GM18861 (cell line): ENCODE data around the gene FHIT.

ENCODE experiments used
- ATAC-seq: cut with Tn5 transposase; IDR thresholded peaks from one replicate; pipeline ENCODE4 v1.9.1; 2021; ENCODE audit not compliant: unreplicated experiment

Gene FHIT

GRCh38 chr3:61172684-61173083 is 78.6 kb downstream of the FHIT start:
- peak; percentile 64 for ATAC-seq

GRCh38 chr3:61172203-61172602 is 79.0 kb downstream of the FHIT start:
- no peak for ATAC-seq

- no peak for ATAC-seq
Observed at GRCh38 chr3:61169621-61170251, 81.5 kb downstream of the FHIT start.

- ATAC-seq: no peak
Observed at GRCh38 chr3:61168286-61168685, 83.0 kb downstream of the FHIT start.

- ATAC-seq: no peak
Observed at GRCh38 chr3:61162965-61163364, 88.3 kb downstream of the FHIT start.

- no peak for ATAC-seq
Observed at GRCh38 chr3:61158667-61159066, 92.6 kb downstream of the FHIT start.

GRCh38 chr3:61158216-61158615 is 93.0 kb downstream of the FHIT start:
- no peak for ATAC-seq

- peak; percentile 81 for ATAC-seq
Observed at GRCh38 chr3:61157414-61157813, 93.8 kb downstream of the FHIT start.

GRCh38 chr3:61155701-61156292 is 95.5 kb downstream of the FHIT start:
- ATAC-seq: no peak

- ATAC-seq: no peak
Observed at GRCh38 chr3:61154457-61155198, 96.6 kb downstream of the FHIT start.

- no peak for ATAC-seq
Observed at GRCh38 chr3:61152071-61152470, 99.2 kb downstream of the FHIT start.

GRCh38 chr3:61149236-61149635 is 102.0 kb downstream of the FHIT start:
- no peak for ATAC-seq

GRCh38 chr3:61146010-61146890 is 105.0 kb downstream of the FHIT start:
- ATAC-seq: no peak

- no peak for ATAC-seq
Observed at GRCh38 chr3:61141697-61142096, 109.6 kb downstream of the FHIT start.

- no peak for ATAC-seq
Observed at GRCh38 chr3:61141227-61141626, 110.0 kb downstream of the FHIT start.

GRCh38 chr3:61139686-61140085 is 111.6 kb downstream of the FHIT start:
- ATAC-seq: no peak

GRCh38 chr3:61138401-61138800 is 112.9 kb downstream of the FHIT start:
- no peak for ATAC-seq

- ATAC-seq: no peak
Observed at GRCh38 chr3:61136191-61136590, 115.1 kb downstream of the FHIT start.

- no peak for ATAC-seq
Observed at GRCh38 chr3:61134532-61134931, 116.7 kb downstream of the FHIT start.

- ATAC-seq: no peak
Observed at GRCh38 chr3:61132062-61132461, 119.2 kb downstream of the FHIT start.

- no peak for ATAC-seq
Observed at GRCh38 chr3:61118830-61119229, 132.4 kb downstream of the FHIT start.
